HCT116 (cell line): ENCODE data around the gene ZNF445. TPM values are rescaled to one million over a fixed set of nuclear protein-coding genes. Genes with fewer than 3 reads are reported as not detected.

Experiments
- ATAC-seq: fragments of 200-7000 bp; cut with Tn5 transposase; 2 replicates; pipeline ENCODE4 v1.9.1; 2020; ENCODE audit warnings: mild to moderate bottlenecking, moderate library complexity
- BruUV-seq: library from RNA; stranded (reverse); fragments of 400-500 nt; replicated peaks from 2 replicates; lab custom pipeline; 2021; lab: Mats Ljungman, UMichigan
- CTCF ChIA-PET: fragments of 300-600 bp; sonication (Branson Sonifier 250); formaldehyde crosslinking; loops from one replicate; lab custom pipeline; 2021; ENCODE audit warnings: antibody characterized with exemption; lab: Charles Lee
- POLR2A ChIA-PET: fragments of 300-600, 350-600 bp; sonication (Branson Sonifier 250); formaldehyde crosslinking; loops from one replicate; lab custom pipeline; 2021; ENCODE audit warnings: antibody characterized with exemption; lab: Charles Lee
- RAD21 ChIA-PET, 2 experiments: fragments of 300-600 bp; sonication (Branson Sonifier 250); formaldehyde crosslinking; loops; one replicate each; lab custom pipeline; 2023; ENCODE audit warnings: low total read pairs in 2 of 2; ENCODE audit not compliant: uncharacterized antibody in 2 of 2, unreplicated experiment in 2 of 2, low non-redundant PET in 1 of 2; lab: Charles Lee
- DNase-seq: peaks from one replicate; pipeline ENCODE4 v3.0.0-alpha.2; 2010; ENCODE audit warnings: low read depth, low spot score
- H2AFZ ChIP-seq: fragments of 200-600 bp; shearing (Covaris generic), sonication (generic); 2 replicates; pipeline ENCODE4 v1.6.1; 2017; ENCODE audit warnings: low read depth, mixed run types, mixed read lengths, antibody characterized with exemption, low read length; ENCODE audit not compliant: poor library complexity, severe bottlenecking
- H3K27ac ChIP-seq: 2 replicates; pipeline ENCODE4 v1.5.1; 2012; ENCODE audit warnings: low read depth, low read length
- H3K27me3 ChIP-seq: fragments of 200-600 bp; sonication (generic); 2 replicates; pipeline ENCODE4 v1.6.1; 2016; ENCODE audit warnings: mixed run types, low read length, mixed read lengths; ENCODE audit not compliant: insufficient read depth
- H3K36me3 ChIP-seq, 2 experiments: fragments of 200-500 bp in 1 of 2; fragments of 200-600 bp in 1 of 2; sonication (Bioruptor generic) in 1 of 2; sonication (generic) in 1 of 2; 2 replicates each; pipeline versions ENCODE4 v1.5.1 to v1.6.1; 2014 to 2016; ENCODE audit warnings: low read length in 2 of 2, inconsistent platforms in 1 of 2, mixed read lengths in 1 of 2, mixed run types in 1 of 2; ENCODE audit not compliant: insufficient read depth in 2 of 2, control insufficient read depth in 1 of 2
- H3K4me1 ChIP-seq, 2 experiments: fragments of 200-600 bp in 1 of 2; sonication (generic) in 1 of 2; 2 replicates each; pipeline versions ENCODE4 v1.5.1 to v1.6.1; 2012 to 2017; ENCODE audit warnings: low read length in 2 of 2, inconsistent platforms in 1 of 2, mild to moderate bottlenecking in 1 of 2, mixed read lengths in 1 of 2, mixed run types in 1 of 2, moderate library complexity in 1 of 2; ENCODE audit not compliant: insufficient read depth in 2 of 2, control insufficient read depth in 1 of 2
- H3K4me2 ChIP-seq: fragments of 200-600 bp; sonication (generic); 2 replicates; pipeline ENCODE4 v1.6.1; 2017; ENCODE audit warnings: mixed run types, low read length, mixed read lengths
- H3K4me3 ChIP-seq, 2 experiments: fragments of 200-600 bp in 1 of 2; sonication (generic) in 1 of 2; replicated peaks in 1 of 2; 2 replicates each; pipeline ENCODE4 v1.5.1; 2011 to 2016; ENCODE audit warnings: low read length in 2 of 2, control low read depth in 1 of 2, low read depth in 1 of 2, mild to moderate bottlenecking in 1 of 2, mixed read lengths in 1 of 2, mixed run types in 1 of 2
- H3K79me2 ChIP-seq: fragments of 200-600 bp; sonication (generic); 2 replicates; pipeline ENCODE4 v1.6.1; 2017; ENCODE audit warnings: mild to moderate bottlenecking, mixed run types, low read length, moderate library complexity, mixed read lengths; ENCODE audit not compliant: insufficient read depth
- H3K9ac ChIP-seq: fragments of 200-600 bp; sonication (generic); 2 replicates; pipeline ENCODE4 v1.6.1; 2016; ENCODE audit warnings: low read length, mixed read lengths
- H3K9me2 ChIP-seq: fragments of 200-600 bp; sonication (generic), shearing (Covaris generic); 2 replicates; pipeline ENCODE4 v1.6.1; 2017; ENCODE audit warnings: mixed run types, mild to moderate bottlenecking, moderate library complexity; ENCODE audit not compliant: insufficient read depth
- H3K9me3 ChIP-seq, 2 experiments: fragments of 200-500 bp in 1 of 2; fragments of 200-600 bp in 1 of 2; sonication (Bioruptor generic) in 1 of 2; sonication (generic) in 1 of 2; 2 replicates each; pipeline ENCODE4 v1.6.1; 2014 to 2017; ENCODE audit warnings: low read length in 2 of 2, mixed read lengths in 2 of 2, inconsistent platforms in 1 of 2, low read depth in 1 of 2, mild to moderate bottlenecking in 1 of 2, mixed run types in 1 of 2, moderate library complexity in 1 of 2; ENCODE audit not compliant: control insufficient read depth in 1 of 2, insufficient read depth in 1 of 2
- H4K20me1 ChIP-seq: fragments of 200-600 bp; sonication (generic), shearing (Covaris generic); 2 replicates; pipeline ENCODE4 v1.6.1; 2017; ENCODE audit warnings: mixed run types, mild to moderate bottlenecking, moderate library complexity; ENCODE audit not compliant: insufficient read depth
- CEBPB ChIP-seq: IDR thresholded peaks from 2 replicates; pipeline ENCODE4 v1.6.1; 2012; ENCODE audit warnings: low read depth
- CTCF ChIP-seq, 3 experiments: fragments of 200-600 bp in 1 of 3; sonication (generic) in 1 of 3; IDR thresholded peaks in 2 of 3; conservative IDR thresholded peaks in 1 of 3; 2 replicates each; pipeline ENCODE4 v1.5.1; 2012 to 2017; ENCODE audit warnings: low read depth in 2 of 3, low read length in 2 of 3, antibody characterized with exemption in 1 of 3, borderline replicate concordance in 1 of 3, control low read depth in 1 of 3, mild to moderate bottlenecking in 1 of 3, mixed read lengths in 1 of 3, mixed run types in 1 of 3, moderate library complexity in 1 of 3; ENCODE audit not compliant: insufficient read depth in 1 of 3
- EGR1 ChIP-seq: IDR thresholded peaks from 2 replicates; pipeline ENCODE4 v1.6.1; 2012; ENCODE audit warnings: low read depth
- EZH2 ChIP-seq: fragments of 200-600 bp; sonication (generic); IDR thresholded peaks from 2 replicates; pipeline ENCODE4 v1.6.1; 2017; ENCODE audit warnings: antibody characterized with exemption, mixed run types
- JUND ChIP-seq: IDR thresholded peaks from 2 replicates; pipeline ENCODE4 v1.6.1; 2012
- POLR2A ChIP-seq: IDR thresholded peaks from 2 replicates; pipeline ENCODE4 v1.7.0; 2011; ENCODE audit warnings: borderline replicate concordance; ENCODE audit not compliant: insufficient read depth, insufficient read length; ENCODE audit errors: extremely low read depth
- POLR2AphosphoS5 ChIP-seq: IDR thresholded peaks from 2 replicates; pipeline ENCODE4 v1.6.1; 2011; ENCODE audit warnings: mild to moderate bottlenecking, low read depth, low read length, moderate library complexity
- REST ChIP-seq: IDR thresholded peaks from 2 replicates; pipeline ENCODE4 v1.6.1; 2012; ENCODE audit warnings: low read depth
- SP1 ChIP-seq: IDR thresholded peaks from 2 replicates; pipeline ENCODE4 v1.6.1; 2012; ENCODE audit warnings: low read depth
- TCF7L2 ChIP-seq: IDR thresholded peaks from 2 replicates; pipeline ENCODE4 v1.7.0; 2011; ENCODE audit warnings: borderline replicate concordance, inconsistent platforms; ENCODE audit not compliant: insufficient read depth, insufficient read length; ENCODE audit errors: extremely low read depth
- YY1 ChIP-seq: IDR thresholded peaks from 2 replicates; pipeline ENCODE4 v1.6.1; 2011; ENCODE audit warnings: low read length, low read depth, moderate library complexity, mild to moderate bottlenecking; ENCODE audit not compliant: insufficient replicate concordance; ENCODE audit errors: extremely low read depth
- ZFX ChIP-seq: fragments of 450-650 bp; IDR thresholded peaks from 2 replicates; pipeline ENCODE4 v1.6.1; 2017
- intact Hi-C: fragments of 100-400 bp; cut with micrococcal nuclease; formaldehyde crosslinking; loops from 2 replicates; pipeline ENCODE4 v1.10.0; 2022
- total RNA-seq: library from RNA; stranded (reverse); gene quantifications from one replicate; pipeline ENCODE4 v1.2.1, GENCODE V29; 2021; ENCODE audit not compliant: unreplicated experiment

ZNF445 gene
- total RNA-seq, 1 experiment from 2014 or later, result 19.9 TPM

GRCh38 chr3:44395714-44396113 is 81.8 kb downstream of the ZNF445 start:
- intact Hi-C loops, result no loop called here
- Histone ChIP-seq H3K9me3 (no peaks in the 10 kb centered on the region), H3K27me3 (no peaks in the 10 kb centered on the region), H3K9ac (no peak overlapping the region)
- no TSS peak for BruUV-seq
- ATAC-seq, result no peak
- no peak for TF ChIP-seq EGR1
- TF ChIP-seq POLR2AphosphoS5, result no peak
- TF ChIP-seq EZH2, result no peak
- TF ChIP-seq TCF7L2, result no peak
- TF ChIP-seq ZFX, result no peak
- TF ChIP-seq CTCF (IDR thresholded peaks at IDR 0.05 in 2 of 3, conservative IDR thresholded peaks at IDR 0.05 in 1 of 3; ENCODE audit: borderline replicate concordance in 1 of 3, insufficient read depth in 1 of 3, low read depth in 2 of 3, low read length in 2 of 3), result no peak
- no peak for TF ChIP-seq POLR2A
- TF ChIP-seq CEBPB, result no peak
- TF ChIP-seq, all 23 proteins: peak for 0
- POLR2A ChIA-PET, result no interaction called here
- Histone ChIP-seq H3K4me2 (no peak overlapping the region), H2AFZ (no peak overlapping the region), H3K9me2 (no peaks in the 10 kb centered on the region), H3K4me1 (no peaks in the 10 kb centered on the region), H3K27ac (no peak overlapping the region), H4K20me1 (no peaks in the 10 kb centered on the region), H3K36me3 (no peaks in the 10 kb centered on the region), H3K79me2 (no peaks in the 10 kb centered on the region), H3K4me3 (no peak overlapping the region)
- RAD21 ChIA-PET, result no interaction called here
- DNase-seq, result no peak
- CTCF ChIA-PET, result no interaction called here

- H3K9ac ChIP-seq, result no peak overlapping the region
- CTCF ChIA-PET, result no interaction called here
- no peaks in the 10 kb centered on the region for H4K20me1 ChIP-seq
- no peaks in the 10 kb centered on the region for H3K4me1 ChIP-seq
- no TSS peak for BruUV-seq
- H2AFZ ChIP-seq, result no peak overlapping the region
- H3K27ac ChIP-seq, result no peak overlapping the region
- POLR2A ChIA-PET, result interaction anchor here (1.5 kb wide), 1 partner anchor 54 kb away, joined by 3 read pairs; the partner anchor contains the start of gene TCAIM
- no peak overlapping the region for H3K4me2 ChIP-seq
- DNase-seq, result no peak
- no peaks in the 10 kb centered on the region for H3K27me3 ChIP-seq
- ATAC-seq, result no peak
- TF ChIP-seq REST, result no peak
- no peak for TF ChIP-seq CTCF (IDR thresholded peaks at IDR 0.05 in 2 of 3, conservative IDR thresholded peaks at IDR 0.05 in 1 of 3; ENCODE audit: borderline replicate concordance in 1 of 3, insufficient read depth in 1 of 3, low read depth in 2 of 3, low read length in 2 of 3)
- TF ChIP-seq SP1, result no peak
- TF ChIP-seq POLR2AphosphoS5, result no peak
- no peak for TF ChIP-seq JUND
- no peak for TF ChIP-seq YY1
- no peak for TF ChIP-seq TCF7L2
- TF ChIP-seq ZFX, result no peak
- TF ChIP-seq EZH2, result no peak
- RAD21 ChIA-PET, result no interaction called here
- intact Hi-C loops, result no loop called here
- no peaks in the 10 kb centered on the region for H3K79me2 ChIP-seq
- no peak overlapping the region for H3K4me3 ChIP-seq
- no peaks in the 10 kb centered on the region for H3K9me3 ChIP-seq
- no peaks in the 10 kb centered on the region for H3K36me3 ChIP-seq
- H3K9me2 ChIP-seq, result no peaks in the 10 kb centered on the region
These were observed 85.0 kb downstream of the ZNF445 start for GRCh38 chr3:44392489-44392888.
